Vagina (tissue), 2 donors: ENCODE data around the gene HAGH. TPM values are rescaled to one million over a fixed set of nuclear protein-coding genes. Genes with fewer than 3 reads are reported as not detected.

ENCODE experiments used
- DNase-seq, 2 donors: peaks; one replicate each; pipeline ENCODE4 v3.0.0-alpha.2; 2017; ENCODE audit errors: extremely low spot score in 2 of 2
- H3K27ac ChIP-seq: fragments of 200-600 bp; sonication (generic); one replicate; pipeline ENCODE4 v1.5.1; 2019
- H3K27me3 ChIP-seq: fragments of 200-600 bp; sonication (generic); one replicate; pipeline ENCODE4 v1.5.1; 2019
- H3K36me3 ChIP-seq, 2 donors: fragments of 200-600 bp; sonication (generic); one replicate each; pipeline ENCODE4 v1.5.1; 2017 to 2019
- H3K4me1 ChIP-seq: fragments of 200-600 bp; sonication (generic); one replicate; pipeline ENCODE4 v1.5.1; 2019
- H3K4me3 ChIP-seq, 2 donors: fragments of 200-600 bp; sonication (generic); 1 replicate in 1 of 2; 2 replicates in 1 of 2; pipeline ENCODE4 v1.5.1; 2016 to 2019
- H3K9me3 ChIP-seq: fragments of 200-600 bp; sonication (generic); one replicate; pipeline ENCODE4 v1.5.1; 2019
- CTCF ChIP-seq, 3 experiments: fragments of 450-650 bp in 2 of 3; fragments of 200-600 bp in 1 of 3; sonication (generic) in 1 of 3; IDR thresholded peaks; one replicate each; pipeline ENCODE4 v1.5.1; 2017 to 2019; ENCODE audit warnings: antibody characterized with exemption in 3 of 3, mild to moderate bottlenecking in 2 of 3, moderate library complexity in 2 of 3
- POLR2A ChIP-seq, 2 donors: fragments of 450-650 bp; IDR thresholded peaks; one replicate each; pipeline ENCODE4 v1.6.1; 2017; ENCODE audit warnings: antibody characterized with exemption in 2 of 2, mild to moderate bottlenecking in 2 of 2, moderate library complexity in 2 of 2
- POLR2AphosphoS5 ChIP-seq, 2 donors: sonication (generic); formaldehyde crosslinking; IDR thresholded peaks; one replicate each; pipeline ENCODE4 v1.9.0; 2017; ENCODE audit warnings: antibody characterized with exemption in 2 of 2, mild to moderate bottlenecking in 2 of 2, low read depth in 1 of 2; ENCODE audit not compliant: insufficient read depth in 1 of 2
- intact Hi-C: fragments of 100-400 bp; cut with DNase I; formaldehyde crosslinking; loops from one replicate; pipeline ENCODE4 v1.15.1; 2023
- total RNA-seq: library from RNA; depleted of rRNA; stranded (reverse); fragments of >200 nt; gene quantifications from one replicate; pipeline ENCODE4 v1.2.3, GENCODE V29; 2016

Gene HAGH
- total RNA-seq, 1 donor from 2014 or later, result 71.5 TPM

GRCh38 chr16:1765826-1766225 is 60.8 kb downstream of the HAGH start:
- peaks cover 0 to 64% of the 10 kb centered on the region in 2 donors for H3K36me3 ChIP-seq
- TF ChIP-seq POLR2A (IDR thresholded peaks at IDR 0.05), result no peak
- no peak for TF ChIP-seq CTCF (IDR thresholded peaks at IDR 0.05)
- TF ChIP-seq POLR2AphosphoS5 (IDR thresholded peaks at IDR 0.05; ENCODE audit: insufficient read depth in 1 of 2, low read depth in 1 of 2), result no peak
- DNase-seq, result no peak
- H3K27ac ChIP-seq, result no peak overlapping the region
- no peaks in the 10 kb centered on the region for H3K9me3 ChIP-seq
- H3K4me1 ChIP-seq, result peaks cover 12% of the 10 kb centered on the region
- intact Hi-C loops, result no loop called here
- H3K4me3 ChIP-seq, result no peak overlapping the region
- no peaks in the 10 kb centered on the region for H3K27me3 ChIP-seq

- no peak overlapping the region for H3K4me3 ChIP-seq
- no peak for DNase-seq
- intact Hi-C loops, result no loop called here
These were observed 61.7 kb downstream of the HAGH start for GRCh38 chr16:1764971-1765370.

GRCh38 chr16:1763521-1764511 is 62.8 kb downstream of the HAGH start:
- no peak for DNase-seq
- no peaks in the 10 kb centered on the region for H3K27me3 ChIP-seq
- H3K36me3 ChIP-seq, result peaks cover 0 to 72% of the 10 kb centered on the region in 2 donors

More at GRCh38 chr16:1764971-1765370, 61.7 kb downstream of the HAGH start:
- H3K4me1 ChIP-seq, result peaks cover 4% of the 10 kb centered on the region
- no peaks in the 10 kb centered on the region for H3K27me3 ChIP-seq
- H3K9me3 ChIP-seq, result no peaks in the 10 kb centered on the region
- no peak for TF ChIP-seq POLR2AphosphoS5 (IDR thresholded peaks at IDR 0.05; ENCODE audit: insufficient read depth in 1 of 2, low read depth in 1 of 2)
- peaks cover 0 to 72% of the 10 kb centered on the region in 2 donors for H3K36me3 ChIP-seq
- no peak overlapping the region for H3K27ac ChIP-seq

GRCh38 chr16:1762879-1763520 is 63.6 kb downstream of the HAGH start:
- intact Hi-C loops, result no loop called here
- no peak overlapping the region for H3K4me3 ChIP-seq
- DNase-seq, result no peak
- TF ChIP-seq POLR2AphosphoS5 (IDR thresholded peaks at IDR 0.05; ENCODE audit: insufficient read depth in 1 of 2, low read depth in 1 of 2) (no peak), POLR2A (IDR thresholded peaks at IDR 0.05) (no peak), CTCF (IDR thresholded peaks at IDR 0.05) (no peak)
- H3K36me3 ChIP-seq, result peaks cover 0 to 73% of the 10 kb centered on the region in 2 donors
- H3K4me1 ChIP-seq, result no peaks in the 10 kb centered on the region
- no peaks in the 10 kb centered on the region for H3K9me3 ChIP-seq
- H3K27ac ChIP-seq, result no peak overlapping the region
- H3K27me3 ChIP-seq, result no peaks in the 10 kb centered on the region

More at GRCh38 chr16:1763521-1764511, 62.8 kb downstream of the HAGH start:
- no peaks in the 10 kb centered on the region for H3K9me3 ChIP-seq
- no peak for TF ChIP-seq POLR2AphosphoS5 (IDR thresholded peaks at IDR 0.05; ENCODE audit: insufficient read depth in 1 of 2, low read depth in 1 of 2)
- no peak for TF ChIP-seq POLR2A (IDR thresholded peaks at IDR 0.05)
- TF ChIP-seq CTCF (IDR thresholded peaks at IDR 0.05), result no peak
- intact Hi-C loops, result no loop called here
- no peaks in the 10 kb centered on the region for H3K4me1 ChIP-seq
- H3K4me3 ChIP-seq, result no peak overlapping the region
- no peak overlapping the region for H3K27ac ChIP-seq

DNA sequence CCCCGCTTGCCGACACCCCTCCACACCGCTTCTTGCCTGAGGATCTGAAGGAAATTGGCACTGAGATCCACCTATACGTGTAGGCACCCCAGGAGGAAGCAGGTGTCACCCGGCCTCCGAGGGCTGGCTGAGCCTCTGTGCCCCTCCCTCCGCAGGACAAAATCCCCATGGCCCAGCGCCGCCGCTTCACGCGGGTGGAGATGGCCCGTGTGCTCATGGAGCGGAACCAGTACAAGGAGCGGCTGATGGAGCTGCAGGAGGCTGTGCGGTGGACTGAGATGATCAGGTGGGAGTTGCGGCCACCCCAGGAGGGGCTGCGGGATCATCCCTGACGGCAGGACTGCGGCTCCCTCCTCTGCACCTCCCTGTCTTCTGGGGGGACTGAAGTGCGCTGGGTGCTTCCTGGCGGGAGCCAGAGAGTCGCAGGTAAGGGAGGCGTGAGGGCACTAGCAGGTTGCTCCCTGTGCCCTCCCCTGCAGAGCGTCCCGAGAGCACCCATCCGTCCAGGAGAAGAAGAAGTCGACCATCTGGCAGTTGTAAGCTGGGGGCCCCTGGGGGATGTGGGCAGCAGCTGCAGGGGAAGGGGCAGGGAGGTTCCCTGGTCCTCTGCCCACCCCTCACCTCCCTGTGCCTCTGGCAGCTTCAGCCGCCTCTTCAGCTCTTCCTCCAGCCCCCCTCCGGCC is 64.3 kb downstream of the HAGH start:
- no peak for TF ChIP-seq CTCF (IDR thresholded peaks at IDR 0.05)
- no peak for TF ChIP-seq POLR2A (IDR thresholded peaks at IDR 0.05)
- no peak for TF ChIP-seq POLR2AphosphoS5 (IDR thresholded peaks at IDR 0.05; ENCODE audit: insufficient read depth in 1 of 2, low read depth in 1 of 2)
- Histone ChIP-seq H3K27ac (no peak overlapping the region), H3K4me3 (no peak overlapping the region), H3K36me3 (peaks cover 0 to 74% of the 10 kb centered on the region in 2 donors), H3K9me3 (no peaks in the 10 kb centered on the region), H3K4me1 (no peaks in the 10 kb centered on the region), H3K27me3 (no peaks in the 10 kb centered on the region)
- intact Hi-C loops, result no loop called here
- DNase-seq, result no peak
